Epithelial cell of proximal tubule (primary cell): Measurements from ENCODE around the gene SLC25A41. TPM values are rescaled to one million over a fixed set of nuclear protein-coding genes. Genes with fewer than 3 reads are reported as not detected.

Experiments used
- DNase-seq: peaks from one replicate; pipeline ENCODE4 v3.0.0-alpha.2; 2011; ENCODE audit warnings: low read depth
- H3K4me3 ChIP-seq: 2 replicates; pipeline ENCODE4 v1.5.1; 2011; ENCODE audit warnings: low read depth, mild to moderate bottlenecking, low read length
- CTCF ChIP-seq: conservative IDR thresholded peaks from 2 replicates; pipeline ENCODE4 v1.5.1; 2012; ENCODE audit warnings: low read depth, mild to moderate bottlenecking, low read length
- total RNA-seq: library from RNA; depleted of rRNA; stranded (reverse); fragments of >200 nt; gene quantifications from 2 replicates; pipeline ENCODE4 v1.2.3, GENCODE V29; 2015

SLC25A41 gene
- total RNA-seq, 1 donor from 2014 or later = 0.23 TPM

- no peak for DNase-seq
- H3K4me3 ChIP-seq = no peak overlapping the region
- TF ChIP-seq CTCF = no peak
These were observed 53.8 kb downstream of the SLC25A41 start for GRCh38 chr19:6379744-6380143.

GRCh38 chr19:6378486-6378885 is 55.1 kb downstream of the SLC25A41 start:
- no peak for TF ChIP-seq CTCF
- H3K4me3 ChIP-seq = no peak overlapping the region
- no peak for DNase-seq

GRCh38 chr19:6378041-6378440 is 55.5 kb downstream of the SLC25A41 start:
- peak; percentile 43 for DNase-seq
- H3K4me3 ChIP-seq = no peak overlapping the region
- TF ChIP-seq CTCF = no peak

- no peak overlapping the region for H3K4me3 ChIP-seq
These were observed 56.9 kb downstream of the SLC25A41 start for GRCh38 chr19:6376512-6377190.

More at GRCh38 chr19:6376512-6377190, 56.9 kb downstream of the SLC25A41 start:
- no peak for DNase-seq
- TF ChIP-seq CTCF = no peak

Other genes with a start within 250 kb of the SLC25A41 start
- gene MLLT1, start 153.8 kb downstream of the SLC25A41 start, total RNA-seq = 15.2 and 22.9 TPM in 2 replicates
- gene ACER1, start 100.2 kb downstream of the SLC25A41 start, total RNA-seq = not detected in 2 replicates
- gene CLPP, start 72.2 kb downstream of the SLC25A41 start, total RNA-seq = 102 and 237 TPM in 2 replicates
- 56.4 and 80.7 TPM in 2 replicates for gene ALKBH7, start 61.0 kb downstream of the SLC25A41 start, total RNA-seq
- 0.58 and 5.2 TPM in 2 replicates for gene PSPN, start 57.8 kb downstream of the SLC25A41 start, total RNA-seq
- gene GTF2F1, start 40.6 kb downstream of the SLC25A41 start, total RNA-seq = 42.1 and 42.2 TPM in 2 replicates
- gene KHSRP, start 9.0 kb downstream of the SLC25A41 start, total RNA-seq = 96.0 and 296 TPM in 2 replicates
- gene SLC25A23, start 26.0 kb upstream of the SLC25A41 start, total RNA-seq = 34.1 and 53.1 TPM in 2 replicates
- gene CRB3, start 30.5 kb upstream of the SLC25A41 start, total RNA-seq = 58.9 and 63.1 TPM in 2 replicates
- gene DENND1C, start 48.0 kb upstream of the SLC25A41 start, total RNA-seq = 0.94 and 4.4 TPM in 2 replicates
- 0.72 and 3.1 TPM in 2 replicates for gene TUBB4A, start 68.5 kb upstream of the SLC25A41 start, total RNA-seq
- gene TNFSF9, start 97.3 kb upstream of the SLC25A41 start, total RNA-seq = 12.5 and 18.1 TPM in 2 replicates
- gene CD70, start 157.4 kb upstream of the SLC25A41 start, total RNA-seq = 6.8 and 9.7 TPM in 2 replicates
- gene TNFSF14, start 236.4 kb upstream of the SLC25A41 start, total RNA-seq = not detected in 2 replicates